Measurements from ENCODE around the gene FAM13B. TPM values are rescaled to one million over a fixed set of nuclear protein-coding genes. Genes with fewer than 3 reads are reported as not detected.

FAM13B gene
- total and polyA plus RNA-seq, 2 of the 8 experiments (the other 6 are each of a cell fraction or from before 2014, with no cell fraction given) = 6.4 to 17.0 TPM

DNA sequence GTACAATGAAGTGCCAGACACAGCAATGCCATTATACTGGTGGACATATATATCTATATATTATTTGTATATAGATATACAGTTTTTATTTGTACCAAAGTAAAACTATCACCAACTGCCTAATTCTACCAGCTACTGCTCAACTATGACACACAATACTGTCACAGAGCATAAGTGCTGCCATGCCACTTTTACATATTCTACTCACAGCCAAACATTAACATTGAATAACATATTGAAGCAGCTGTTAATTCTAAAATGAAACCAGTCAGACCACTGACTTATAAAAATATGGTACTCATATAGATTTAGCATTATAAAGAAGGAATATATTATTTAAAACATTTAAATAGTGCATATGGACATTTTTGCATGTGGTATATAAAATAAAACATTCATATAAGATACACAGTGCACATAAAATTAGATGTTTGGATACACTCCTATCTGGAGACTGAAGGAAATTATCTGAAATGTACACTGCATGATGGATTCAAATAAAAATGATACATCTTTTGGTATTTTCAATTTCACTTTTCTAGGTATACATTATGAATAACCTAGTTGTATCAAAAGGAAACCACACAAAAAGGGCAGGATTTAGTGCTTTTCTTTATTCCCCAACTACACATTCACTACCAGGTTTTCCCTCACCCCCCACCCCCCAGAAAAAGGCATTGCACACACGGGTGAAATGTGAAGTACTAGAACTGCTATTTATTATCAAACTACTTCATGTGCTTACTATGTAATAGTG, 94.7 kb downstream of the FAM13B start:
- POLR2A ChIA-PET (ENCODE audit: partially characterized antibody) = no interaction called here

More for the DNA sequence above, 94.7 kb downstream of the FAM13B start:
- no peaks in the 10 kb centered on the region for H3K4me1 ChIP-seq (replicated peaks in 1 of 4; ENCODE audit: control insufficient read depth in 3 of 4, insufficient read depth in 4 of 4, low read length in 3 of 4)
- TF ChIP-seq, protein P1, sequence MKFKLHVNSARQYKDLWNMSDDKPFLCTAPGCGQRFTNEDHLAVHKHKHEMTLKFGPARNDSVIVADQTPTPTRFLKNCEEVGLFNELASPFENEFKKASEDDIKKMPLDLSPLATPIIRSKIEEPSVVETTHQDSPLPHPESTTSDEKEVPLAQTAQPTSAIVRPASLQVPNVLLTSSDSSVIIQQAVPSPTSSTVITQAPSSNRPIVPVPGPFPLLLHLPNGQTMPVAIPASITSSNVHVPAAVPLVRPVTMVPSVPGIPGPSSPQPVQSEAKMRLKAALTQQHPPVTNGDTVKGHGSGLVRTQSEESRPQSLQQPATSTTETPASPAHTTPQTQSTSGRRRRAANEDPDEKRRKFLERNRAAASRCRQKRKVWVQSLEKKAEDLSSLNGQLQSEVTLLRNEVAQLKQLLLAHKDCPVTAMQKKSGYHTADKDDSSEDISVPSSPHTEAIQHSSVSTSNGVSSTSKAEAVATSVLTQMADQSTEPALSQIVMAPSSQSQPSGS (IDR thresholded peaks at IDR 0.05; ENCODE audit: low read length) = no peak
- no peak for TF ChIP-seq E2F6 (IDR thresholded peaks at IDR 0.05)
- TF ChIP-seq BRCA1 (IDR thresholded peaks at IDR 0.05; ENCODE audit: low read depth, low read length) = no peak
- no peak for TF ChIP-seq ATF3 (IDR thresholded peaks at IDR 0.05; ENCODE audit: insufficient read depth, low read depth, low read length)
- TF ChIP-seq RNF2 (IDR thresholded peaks at IDR 0.05; ENCODE audit: borderline replicate concordance, low read depth, low read length, missing control alignments, poor library complexity, severe bottlenecking) = no peak
- no peak for TF ChIP-seq TAF7 (optimal IDR thresholded peaks at IDR 0.05; ENCODE audit: borderline replicate concordance, low read depth, low read length)
- TF ChIP-seq POLR2AphosphoS5 (IDR thresholded peaks at IDR 0.05; ENCODE audit: low read depth, low read length) = no peak
- TF ChIP-seq RAD21 (IDR thresholded peaks at IDR 0.05 in 1 of 2, conservative IDR thresholded peaks at IDR 0.05 in 1 of 2; ENCODE audit: low read depth in 2 of 2, low read length in 2 of 2) = no peak
- H3K4me3 ChIP-seq (ENCODE audit: extremely low read depth in 1 of 4, insufficient read depth in 2 of 4, low read depth in 3 of 4, low read length in 4 of 4) = no peak overlapping the region
- no peak overlapping the region for H3K23ac ChIP-seq (ENCODE audit: insufficient read length)
- no peak overlapping the region for H3K4ac ChIP-seq (replicated peaks; ENCODE audit: insufficient read length, low read depth, low read length)
- no peak for FAIRE-seq
- no peaks in the 10 kb centered on the region for H3K79me2 ChIP-seq (ENCODE audit: control insufficient read depth in 1 of 2, insufficient read depth in 2 of 2, low read length in 2 of 2)
- no peaks in the 10 kb centered on the region for H3K79me1 ChIP-seq (ENCODE audit: low read depth, low read length)
- CTCF ChIA-PET (ENCODE audit: partially characterized antibody) = interaction anchor here (0.6 to 1.6 kb wide), 2 partner anchors 159 to 196 kb away, joined by 3 to 4 read pairs; no protein-coding TSS in a partner anchor
- no peak overlapping the region for H3K56ac ChIP-seq (replicated peaks; ENCODE audit: insufficient read length, low read depth, low read length)
- H2BK20ac ChIP-seq (ENCODE audit: low read length) = no peak overlapping the region
- no peak overlapping the region for H3K27ac ChIP-seq (ENCODE audit: low read depth, low read length)
- H2BK12ac ChIP-seq (ENCODE audit: low read depth, low read length) = no peak overlapping the region
- H3K9ac ChIP-seq (replicated peaks in 1 of 4; ENCODE audit: extremely low read depth in 1 of 4, low read depth in 3 of 4, low read length in 3 of 4) = no peak overlapping the region
- H2BK5ac ChIP-seq (ENCODE audit: low read depth, low read length) = no peak overlapping the region
- no peaks in the 10 kb centered on the region for H3K9me3 ChIP-seq (ENCODE audit: insufficient read depth in 2 of 2, low read depth in 1 of 2, low read length in 1 of 2)
- no peaks in the 10 kb centered on the region for H3K23me2 ChIP-seq (ENCODE audit: low read depth, low read length)
- H2AFZ ChIP-seq (ENCODE audit: low read length) = no peak overlapping the region
- 94% methylated on average over 1 of the region's 1 CpG; no CpG with 5 or more reads in 1 of the 2 experiments for WGBS, 2 experiments (ENCODE audit: extremely low coverage in 1 of 2, insufficient coverage in 1 of 2, insufficient read length in 1 of 2, insufficient replicate concordance in 2 of 2, low coverage in 1 of 2, low lambda C conversion rate in 2 of 2, missing lambda C conversion rate in 1 of 2)
- no peak overlapping the region for H4K91ac ChIP-seq (replicated peaks; ENCODE audit: insufficient read length, low read length)
- no peak overlapping the region for H2AK5ac ChIP-seq (ENCODE audit: low read depth, low read length)
- H3K18ac ChIP-seq (ENCODE audit: extremely low read depth, low read length) = no peak overlapping the region
- peaks cover 0 to 2% of the 10 kb centered on the region in 2 experiments for H4K20me1 ChIP-seq (replicated peaks in 1 of 2; ENCODE audit: control insufficient read depth in 1 of 2, insufficient read depth in 2 of 2, low read length in 2 of 2)
- no peak overlapping the region for H3K4me2 ChIP-seq (ENCODE audit: insufficient read depth in 1 of 2, low read depth in 2 of 2, low read length in 2 of 2)
- no peak overlapping the region for H3K14ac ChIP-seq (ENCODE audit: insufficient read length)
- no peak overlapping the region for H2BK15ac ChIP-seq (ENCODE audit: low read length)
- no peak overlapping the region for H4K5ac ChIP-seq (ENCODE audit: insufficient read length, low read depth, low read length)
- no peaks in the 10 kb centered on the region for H3K27me3 ChIP-seq (replicated peaks in 1 of 4; ENCODE audit: control insufficient read depth in 3 of 4, extremely low read depth in 1 of 4, insufficient read depth in 3 of 4, low read length in 3 of 4)
- no peak overlapping the region for H2BK120ac ChIP-seq (replicated peaks; ENCODE audit: low read depth, low read length)
- H4K8ac ChIP-seq (ENCODE audit: extremely low read depth, insufficient read depth, low read length) = no peak overlapping the region
- peaks cover 17 to 57% (median 38%) of the 10 kb centered on the region in 4 experiments for H3K36me3 ChIP-seq (ENCODE audit: control insufficient read depth in 2 of 4, insufficient read depth in 4 of 4, low read length in 3 of 4)
- DNase-seq (ENCODE audit: low read depth in 1 of 2, low spot score in 2 of 2) = no peak

All from H1 (cell line).